ENCODE data around the gene IFIT1B. TPM values are rescaled to one million over a fixed set of nuclear protein-coding genes. Genes with fewer than 3 reads are reported as not detected.
"Not testable (repeated sequence)": the region's sequence is repeated elsewhere in the genome, so short reads cannot be mapped to it uniquely, and the experiment has no call there.

Gene IFIT1B
- total and polyA plus RNA-seq, 10 of the 15 experiments (the other 5 are each of a cell fraction or from before 2014, with no cell fraction given) = 0.04 TPM; not detected in 9

DNA sequence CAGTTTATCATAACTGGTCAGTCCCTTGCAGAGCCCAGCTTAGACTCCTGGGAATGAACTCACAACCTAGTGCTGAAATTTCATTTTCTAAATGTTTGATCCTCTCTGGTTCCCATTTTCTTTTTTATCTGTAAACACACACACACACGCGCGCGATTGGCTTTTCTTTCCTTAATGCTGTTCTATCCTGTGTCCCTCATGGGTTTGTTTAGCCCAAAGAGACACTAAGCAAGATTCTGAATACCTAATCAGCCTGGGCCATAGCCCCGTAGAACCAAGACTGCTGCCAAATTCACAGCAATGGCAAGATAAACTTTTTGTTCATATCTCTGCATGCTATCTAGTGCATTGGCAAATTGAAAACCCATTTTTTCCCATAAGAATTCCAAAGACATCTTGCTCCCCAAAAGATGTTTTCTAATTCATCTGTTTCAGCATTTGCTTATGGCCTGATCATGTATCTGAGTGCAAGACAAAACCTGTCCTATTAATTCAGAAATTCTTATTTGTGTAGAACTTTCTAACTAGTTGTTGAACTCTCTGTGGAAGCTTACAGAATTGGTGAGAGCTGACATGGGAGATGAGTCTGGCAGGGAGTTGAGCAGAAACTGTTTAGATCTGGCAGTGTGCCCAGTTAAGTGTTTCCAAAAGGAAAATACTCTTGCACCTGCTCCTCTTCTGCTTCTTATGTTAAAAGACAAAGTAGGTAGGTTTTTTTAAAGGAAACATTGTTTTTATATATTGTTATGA is 12.8 kb downstream of the IFIT1B start (continued):
- no peak for TF ChIP-seq TCF12 (IDR thresholded peaks at IDR 0.05; ENCODE audit: low read depth, low read length)
- no peak for TF ChIP-seq EED (IDR thresholded peaks at IDR 0.05; ENCODE audit: low read depth)
- TF ChIP-seq, protein P1, sequence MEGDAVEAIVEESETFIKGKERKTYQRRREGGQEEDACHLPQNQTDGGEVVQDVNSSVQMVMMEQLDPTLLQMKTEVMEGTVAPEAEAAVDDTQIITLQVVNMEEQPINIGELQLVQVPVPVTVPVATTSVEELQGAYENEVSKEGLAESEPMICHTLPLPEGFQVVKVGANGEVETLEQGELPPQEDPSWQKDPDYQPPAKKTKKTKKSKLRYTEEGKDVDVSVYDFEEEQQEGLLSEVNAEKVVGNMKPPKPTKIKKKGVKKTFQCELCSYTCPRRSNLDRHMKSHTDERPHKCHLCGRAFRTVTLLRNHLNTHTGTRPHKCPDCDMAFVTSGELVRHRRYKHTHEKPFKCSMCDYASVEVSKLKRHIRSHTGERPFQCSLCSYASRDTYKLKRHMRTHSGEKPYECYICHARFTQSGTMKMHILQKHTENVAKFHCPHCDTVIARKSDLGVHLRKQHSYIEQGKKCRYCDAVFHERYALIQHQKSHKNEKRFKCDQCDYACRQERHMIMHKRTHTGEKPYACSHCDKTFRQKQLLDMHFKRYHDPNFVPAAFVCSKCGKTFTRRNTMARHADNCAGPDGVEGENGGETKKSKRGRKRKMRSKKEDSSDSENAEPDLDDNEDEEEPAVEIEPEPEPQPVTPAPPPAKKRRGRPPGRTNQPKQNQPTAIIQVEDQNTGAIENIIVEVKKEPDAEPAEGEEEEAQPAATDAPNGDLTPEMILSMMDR (IDR thresholded peaks at IDR 0.05 in 2 of 3, conservative IDR thresholded peaks at IDR 0.05 in 1 of 3; ENCODE audit: control insufficient read depth in 2 of 3, extremely low read depth in 1 of 3, insufficient read depth in 1 of 3, low read depth in 3 of 3, low read length in 3 of 3) = no peak
- no peak for TF ChIP-seq CREB1 (IDR thresholded peaks at IDR 0.05; ENCODE audit: low read depth)
- TF ChIP-seq NR2C1 (IDR thresholded peaks at IDR 0.05) = no peak

DNA sequence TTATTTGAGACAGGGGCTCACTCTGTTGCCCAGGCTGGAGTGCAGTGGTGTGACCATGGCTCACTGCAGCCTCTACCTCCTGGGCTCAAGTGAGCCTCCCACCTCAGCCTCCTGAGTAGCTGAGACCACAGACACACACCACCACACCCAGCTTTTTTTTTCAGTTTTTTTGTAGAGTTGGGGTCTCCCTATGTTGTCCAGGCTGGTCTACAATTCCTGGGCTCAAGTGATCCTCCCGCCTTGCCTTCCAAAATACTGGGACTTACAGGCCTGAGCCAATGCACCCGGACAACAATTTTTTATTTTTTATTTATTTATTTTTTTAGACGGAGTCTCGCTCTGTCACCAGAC is 13.3 kb downstream of the IFIT1B start:
- not testable (repeated sequence) for H3K4me3 ChIP-seq

More for the DNA sequence above, 13.3 kb downstream of the IFIT1B start:
- H3K4me2 ChIP-seq (ENCODE audit: control insufficient read depth, insufficient read depth); BruUV-seq (replicated peaks); H3K36me3 ChIP-seq (ENCODE audit: control insufficient read depth in 2 of 2, insufficient read depth in 2 of 2, low read length in 1 of 2); DNase-seq (ENCODE audit: low read depth, low spot score); RAD21 ChIA-PET (ENCODE audit: unreplicated experiment); H3K27me3 ChIP-seq (replicated peaks in 1 of 2; ENCODE audit: control insufficient read depth in 2 of 2, insufficient read depth in 2 of 2, low read length in 1 of 2); H3K9ac ChIP-seq (ENCODE audit: control insufficient read depth, insufficient read depth, low read length); H3K4me1 ChIP-seq (ENCODE audit: control insufficient read depth, insufficient read depth, low read length); FAIRE-seq; H4K20me1 ChIP-seq (ENCODE audit: control insufficient read depth, insufficient read depth); ATAC-seq; H2AFZ ChIP-seq (ENCODE audit: control insufficient read depth, low read depth, low read length); H3K27ac ChIP-seq (ENCODE audit: control insufficient read depth, insufficient read depth); in situ Hi-C loops (cut with MboI); H3K9me3 ChIP-seq (replicated peaks; ENCODE audit: control insufficient read depth, insufficient read depth, low read length): not testable (repeated sequence)
- H3K79me2 ChIP-seq (ENCODE audit: control insufficient read depth, insufficient read depth, low read length) = peaks cover 21% of the 10 kb centered on the region
- ChIA-PET POLR2A (interaction anchor here (0.7 to 3.3 kb wide), 2 partner anchors 23 to 142 kb away, joined by 3 to 18 read pairs; partner anchors contain the start of gene IFIT5), CTCF (interaction anchor here (0.5 to 8.5 kb wide), 5 partner anchors 22 to 194 kb away, joined by 3 to 97 read pairs (median 6); no protein-coding TSS in a partner anchor), SMC1A (ENCODE audit: uncharacterized antibody, unreplicated experiment) (interaction anchor here (1.7 to 4.1 kb wide), 2 partner anchors 27 to 81 kb away, joined by 6 to 21 read pairs; no protein-coding TSS in a partner anchor)
- 98% methylated on average over 4 of the region's 4 CpGs for WGBS (ENCODE audit: insufficient coverage, insufficient replicate concordance, low lambda C conversion rate, missing lambda C conversion rate)
- intact Hi-C loops (cut with micrococcal nuclease; ENCODE audit: unreplicated experiment) = loop anchor here (10.0 kb wide), 1 partner anchor 396 kb away; the partner anchor contains the start of gene FAS
